SK-N-DZ (cell line): Measurements from ENCODE around the gene GNB1.
"Not testable (repeated sequence)": the region's sequence is repeated elsewhere in the genome, so short reads cannot be mapped to it uniquely, and the experiment has no call there.

Experiments
- DNase-seq: peaks from one replicate; pipeline ENCODE4 v3.0.0-alpha.2; 2015; ENCODE audit warnings: low spot score

The GNB1 gene

GRCh38 chr1:1859970-1860697 lies 30.8 kb downstream of the GNB1 start:
- DNase-seq = not testable (repeated sequence)

DNA sequence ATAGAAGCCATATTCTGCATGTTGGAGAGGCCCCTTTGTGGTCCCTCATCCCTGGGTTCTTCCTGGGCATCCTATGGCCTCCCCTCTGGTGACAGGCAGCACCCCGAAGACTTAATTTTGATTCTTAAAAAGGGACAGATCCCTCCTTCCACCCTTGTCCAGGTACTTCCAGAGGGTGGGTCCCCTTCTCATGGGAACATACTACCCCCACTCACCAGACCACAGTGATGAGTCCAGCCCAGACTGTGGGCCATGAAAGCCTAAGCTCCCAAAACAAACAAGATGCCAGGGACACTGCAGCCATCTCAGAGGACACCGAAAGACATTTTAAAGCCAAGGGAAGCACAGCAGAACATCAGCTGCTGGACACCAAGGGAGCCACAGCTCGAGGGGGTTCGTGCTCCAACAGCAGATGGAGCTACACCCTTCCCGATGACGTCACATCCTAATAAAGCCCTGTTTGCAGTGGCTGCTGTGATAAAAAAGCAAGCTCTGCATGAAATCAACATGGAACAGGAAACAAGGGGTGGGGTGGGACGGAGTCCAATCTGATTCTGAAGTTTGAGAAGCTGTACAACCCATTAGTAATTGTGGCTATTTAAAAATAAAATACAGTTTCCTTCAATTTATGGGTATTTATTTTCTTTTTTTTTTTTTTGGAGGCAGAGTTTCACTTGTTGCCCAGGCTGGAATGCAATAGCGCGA lies 32.4 kb downstream of the GNB1 start:
- DNase-seq = peak; percentile 33

DNA sequence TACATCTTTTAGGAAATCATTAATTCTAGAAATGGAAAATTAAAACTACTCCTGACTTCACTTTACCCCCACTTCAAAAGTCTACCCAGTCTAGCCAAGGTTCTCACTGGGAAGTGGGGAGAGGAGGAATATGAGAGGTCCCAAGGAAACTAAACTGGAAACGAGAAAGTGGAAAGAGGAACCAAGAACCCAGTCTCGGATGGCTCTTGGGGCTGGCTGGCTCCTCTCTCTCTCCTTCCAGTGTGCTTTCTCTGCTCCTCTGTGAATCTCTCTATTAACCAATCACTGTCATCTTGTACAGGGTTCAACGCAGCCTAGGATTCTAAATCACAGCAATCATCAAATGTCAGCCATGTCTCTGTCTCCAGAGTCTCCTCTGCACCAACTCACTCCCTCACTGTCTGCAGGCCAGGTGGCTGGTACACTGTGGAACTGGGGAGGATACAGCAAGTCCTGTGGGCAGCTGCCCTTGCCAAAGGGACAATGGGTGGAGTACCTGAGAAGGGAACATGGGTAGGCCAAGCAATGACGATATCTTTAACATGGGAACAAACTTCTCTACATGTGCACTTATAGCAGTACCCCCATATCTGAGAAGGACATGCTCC lies 33.7 kb downstream of the GNB1 start:
- no peak for DNase-seq

DNA sequence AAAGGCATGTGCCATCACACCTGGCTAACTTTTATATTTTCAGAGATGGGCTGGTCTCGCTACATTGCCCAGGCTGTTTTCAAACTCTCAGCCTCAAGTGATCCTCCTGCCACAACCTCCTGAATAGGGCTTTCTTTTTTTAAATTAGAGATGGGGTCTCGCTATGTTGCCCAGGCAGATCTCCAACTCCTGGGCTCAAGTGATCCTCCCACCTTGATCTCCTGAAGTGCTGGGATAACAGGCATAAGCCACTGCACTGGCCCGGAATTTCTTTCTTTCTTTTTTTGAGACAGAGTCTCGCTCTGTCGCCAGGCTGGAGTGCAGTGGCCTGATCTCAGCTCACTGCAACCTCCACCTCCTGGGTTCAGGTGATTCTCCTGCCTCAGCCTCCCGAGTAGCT lies 34.7 kb downstream of the GNB1 start:
- not testable (repeated sequence) for DNase-seq

- no peak for DNase-seq
Observed at GRCh38 chr1:1853593-1854257, 37.2 kb downstream of the GNB1 start.

DNA sequence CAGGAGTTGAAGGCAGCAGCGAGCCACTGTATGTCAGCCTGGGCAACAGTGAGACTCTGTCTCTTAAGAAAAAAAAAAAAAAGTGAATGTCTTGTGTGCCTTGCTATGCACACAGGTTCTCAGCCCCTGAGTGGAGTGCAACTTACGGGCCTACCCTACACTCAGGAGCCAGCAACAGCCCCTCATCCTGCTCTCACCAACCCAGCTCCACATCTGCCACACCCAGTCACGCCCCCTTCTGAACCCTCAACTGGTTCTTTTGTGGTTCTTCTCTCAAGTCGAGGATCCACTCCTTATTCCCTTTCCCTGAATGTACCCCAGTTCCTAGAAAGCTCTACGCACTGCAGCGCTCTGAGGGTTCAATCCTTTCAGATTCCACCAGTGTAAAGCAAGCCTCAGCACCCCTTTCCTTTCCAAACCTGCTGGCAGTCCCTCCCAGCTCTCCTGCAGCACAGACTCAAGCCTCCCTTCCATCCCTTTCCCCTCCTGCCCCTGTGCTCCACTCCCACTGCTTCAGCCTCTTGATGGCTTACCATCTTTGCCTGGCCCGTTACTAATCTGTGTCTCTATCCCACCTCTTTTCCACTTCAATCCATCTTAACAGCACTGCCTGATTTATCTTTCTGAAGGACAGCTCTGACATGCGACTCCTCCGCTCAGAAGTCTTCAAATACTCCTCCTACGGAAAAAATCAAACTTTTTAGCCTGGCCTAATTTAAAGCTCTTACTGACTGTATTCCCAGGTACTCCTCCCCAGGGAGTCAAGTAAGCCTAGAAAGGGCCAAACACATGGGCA lies 38.1 kb downstream of the GNB1 start:
- no peak for DNase-seq

DNA sequence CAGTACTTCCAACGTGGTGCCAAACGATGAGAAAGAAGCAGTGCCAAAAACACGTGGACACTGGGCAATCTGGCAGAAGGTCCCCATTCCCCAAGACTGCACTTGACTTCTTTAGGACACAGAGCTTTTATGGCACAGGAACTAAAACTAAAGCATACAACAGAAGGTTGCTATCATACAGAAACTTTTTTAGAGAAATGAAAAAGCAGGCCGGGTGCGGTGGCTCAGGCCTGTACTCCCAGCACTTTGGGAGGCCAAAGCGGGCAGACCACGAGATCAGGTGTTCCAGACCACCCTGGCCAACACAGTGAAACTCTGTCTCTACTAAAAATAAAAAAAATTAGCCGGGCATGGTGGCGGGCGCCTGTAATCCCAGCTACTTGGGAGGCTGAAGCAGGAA lies 43.0 kb downstream of the GNB1 start:
- DNase-seq = no peak

GRCh38 chr1:1847061-1847850 lies 43.6 kb downstream of the GNB1 start:
- DNase-seq = no peak

DNA sequence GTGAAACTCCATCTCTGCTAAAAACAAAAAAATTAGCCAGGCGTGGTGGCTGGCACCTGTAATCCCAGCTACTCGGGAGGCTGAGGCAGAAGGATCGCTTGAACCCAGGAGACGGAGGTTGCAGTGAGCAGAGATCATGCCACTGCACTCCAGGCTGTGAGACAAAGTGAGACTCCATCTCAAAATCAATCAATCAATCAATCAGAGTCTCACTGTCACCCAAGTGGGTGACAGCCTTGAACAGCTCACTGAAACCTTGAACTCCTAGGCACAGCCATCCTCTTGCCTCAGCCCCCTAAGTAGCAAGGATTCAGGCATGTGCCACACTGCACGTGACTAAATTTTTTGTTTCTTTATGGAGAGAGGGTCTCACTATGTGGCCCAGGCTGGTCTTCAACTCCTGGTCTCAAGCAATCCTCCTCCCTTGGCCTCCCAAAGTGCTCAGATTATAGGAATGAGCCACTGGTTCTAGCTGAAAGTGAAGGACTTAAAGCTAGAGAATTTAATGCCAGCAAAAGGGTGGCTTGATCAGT lies 44.4 kb downstream of the GNB1 start:
- DNase-seq = no peak

DNA sequence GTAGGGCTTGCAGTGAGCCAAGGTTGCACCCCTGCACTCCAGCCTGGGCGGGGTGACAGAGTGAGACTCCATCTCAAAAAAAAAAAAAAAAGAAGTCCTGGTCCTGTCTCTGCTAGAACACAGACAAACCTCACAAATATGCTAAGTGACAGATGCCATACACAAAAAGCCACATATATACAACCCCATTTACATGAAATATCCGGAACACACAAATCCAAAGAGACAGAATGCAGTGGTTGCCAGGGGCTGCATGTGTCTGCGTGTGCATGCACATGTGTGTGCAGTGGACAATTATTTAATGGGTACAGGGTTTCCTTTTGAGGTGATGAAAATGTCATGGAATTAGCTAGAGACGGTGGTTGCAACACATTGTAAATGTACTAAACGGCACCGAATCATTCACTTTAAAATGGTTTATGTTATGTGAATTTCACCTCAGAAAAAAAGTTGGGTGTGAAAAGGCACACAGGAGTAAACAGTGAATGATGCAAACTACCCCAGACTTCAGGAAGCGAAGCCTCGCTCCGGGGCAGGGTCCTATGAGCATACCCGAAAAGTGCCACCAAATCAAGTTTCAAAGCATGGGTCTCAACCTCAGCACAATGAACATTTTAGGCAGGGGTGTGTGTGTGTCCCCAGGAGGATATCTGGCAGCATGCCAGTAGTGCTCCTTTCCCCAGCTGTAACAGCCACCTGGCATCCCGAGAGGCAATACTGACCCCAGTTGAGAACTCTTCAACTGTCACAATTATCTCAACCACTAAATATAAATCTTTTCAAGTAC lies 48.3 kb downstream of the GNB1 start:
- DNase-seq = no peak

DNA sequence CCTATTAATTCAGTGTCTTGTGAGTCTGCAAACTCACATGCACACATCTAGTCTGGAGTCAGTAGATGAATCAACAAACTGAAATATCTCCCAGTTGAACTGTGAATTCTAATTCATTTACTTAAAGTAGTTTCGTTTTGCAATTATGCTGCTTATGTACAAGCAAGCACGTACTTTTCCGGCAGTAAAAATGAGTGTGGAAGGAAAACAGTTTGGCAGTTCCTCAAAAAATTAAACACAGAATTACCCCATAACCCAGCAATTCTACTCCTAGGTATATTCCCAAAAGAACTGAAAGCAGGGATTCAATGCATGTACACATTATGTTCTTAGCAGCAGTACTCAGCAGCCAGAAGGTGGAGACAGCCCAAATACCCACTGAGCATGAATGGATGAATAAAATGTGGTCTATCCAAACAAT lies 49.3 kb downstream of the GNB1 start:
- no peak for DNase-seq

GRCh38 chr1:1839311-1839965 lies 51.4 kb downstream of the GNB1 start:
- no peak for DNase-seq

DNA sequence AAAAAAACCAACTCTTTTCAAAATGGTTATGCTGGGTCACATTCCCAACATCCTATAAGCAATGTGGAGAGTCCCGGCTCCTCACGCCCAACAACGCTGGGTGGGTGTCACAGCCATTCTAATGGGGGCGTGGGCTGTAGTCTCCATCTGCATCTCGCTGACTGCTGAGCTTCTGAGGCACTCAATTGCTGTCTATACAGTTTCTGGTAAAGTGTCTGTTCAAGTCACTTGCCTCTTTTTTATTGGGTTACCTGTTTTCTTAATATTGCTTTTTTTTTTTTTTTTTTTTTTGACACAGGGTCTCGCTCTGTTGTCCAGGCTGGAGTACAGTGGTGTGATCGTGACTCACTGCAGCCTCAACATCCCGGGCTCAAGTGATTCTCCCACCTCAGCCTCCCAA lies 54.8 kb downstream of the GNB1 start:
- DNase-seq = no peak

GRCh38 chr1:1835546-1835945 lies 55.3 kb downstream of the GNB1 start:
- DNase-seq = no peak

- no peak for DNase-seq
Observed at GRCh38 chr1:1833916-1834325, 57.0 kb downstream of the GNB1 start.

GRCh38 chr1:1833456-1833855 lies 57.4 kb downstream of the GNB1 start:
- DNase-seq = no peak

- peak; percentile 21 for DNase-seq
Observed at GRCh38 chr1:1832820-1833219, 58.1 kb downstream of the GNB1 start.

- DNase-seq = peak; percentile 15
Observed at GRCh38 chr1:1832166-1832565, 58.7 kb downstream of the GNB1 start.
